Measurements from ENCODE around the gene RNF130.
A peak's percentile ranks its signal among the peaks of the same experiment; 100 is the strongest.
"Not testable (repeated sequence)": the region's sequence is repeated elsewhere in the genome, so short reads cannot be mapped to it uniquely, and the experiment has no call there.

The RNF130 gene

GRCh38 chr5:180097163-180097894 is 25.8 kb upstream of the RNF130 start:
- Mint-ChIP-seq H3K27ac (no peak overlapping the region), H3K27me3 (no peaks in the 10 kb centered on the region), H3K4me3 (no peak overlapping the region), H3K9me3 (ENCODE audit: low read depth) (no peaks in the 10 kb centered on the region), H3K36me3 (no peaks in the 10 kb centered on the region), H3K4me1 (ENCODE audit: low read depth) (no peaks in the 10 kb centered on the region)

- H3K4me3 Mint-ChIP-seq = no peak overlapping the region
- H3K36me3 Mint-ChIP-seq = no peaks in the 10 kb centered on the region
- H3K27ac Mint-ChIP-seq = no peak overlapping the region
- no peaks in the 10 kb centered on the region for H3K9me3 Mint-ChIP-seq (ENCODE audit: low read depth)
- no peaks in the 10 kb centered on the region for H3K4me1 Mint-ChIP-seq (ENCODE audit: low read depth)
- H3K27me3 Mint-ChIP-seq = no peaks in the 10 kb centered on the region
These were observed 25.1 kb upstream of the RNF130 start for GRCh38 chr5:180096616-180097015.

GRCh38 chr5:180095545-180095944 is 24.0 kb upstream of the RNF130 start:
- Mint-ChIP-seq H3K4me3 (no peak overlapping the region), H3K4me1 (ENCODE audit: low read depth) (peaks cover 5% of the 10 kb centered on the region), H3K9me3 (ENCODE audit: low read depth) (no peaks in the 10 kb centered on the region), H3K27ac (no peak overlapping the region), H3K27me3 (no peaks in the 10 kb centered on the region), H3K36me3 (no peaks in the 10 kb centered on the region)

GRCh38 chr5:180093651-180094382 is 22.3 kb upstream of the RNF130 start:
- Mint-ChIP-seq H3K9me3 (ENCODE audit: low read depth) (no peaks in the 10 kb centered on the region), H3K4me1 (ENCODE audit: low read depth) (peaks cover 9% of the 10 kb centered on the region), H3K27ac (no peak overlapping the region), H3K36me3 (no peaks in the 10 kb centered on the region), H3K4me3 (no peak overlapping the region), H3K27me3 (no peaks in the 10 kb centered on the region)

GRCh38 chr5:180093241-180093640 is 21.7 kb upstream of the RNF130 start:
- no peaks in the 10 kb centered on the region for H3K36me3 Mint-ChIP-seq
- no peaks in the 10 kb centered on the region for H3K9me3 Mint-ChIP-seq (ENCODE audit: low read depth)
- no peak overlapping the region for H3K4me3 Mint-ChIP-seq
- H3K4me1 Mint-ChIP-seq (ENCODE audit: low read depth) = peaks cover 9% of the 10 kb centered on the region
- H3K27ac Mint-ChIP-seq = no peak overlapping the region
- H3K27me3 Mint-ChIP-seq = no peaks in the 10 kb centered on the region

GRCh38 chr5:180090769-180091546 is 19.4 kb upstream of the RNF130 start:
- Mint-ChIP-seq H3K27me3 (no peaks in the 10 kb centered on the region), H3K36me3 (no peaks in the 10 kb centered on the region), H3K27ac (no peak overlapping the region), H3K4me3 (peak overlapping the region; percentile 57), H3K9me3 (ENCODE audit: low read depth) (no peaks in the 10 kb centered on the region), H3K4me1 (ENCODE audit: low read depth) (peaks cover 20% of the 10 kb centered on the region)

- peak overlapping the region; percentile 64 for H3K27ac Mint-ChIP-seq
- H3K4me1 Mint-ChIP-seq (ENCODE audit: low read depth) = peaks cover 26% of the 10 kb centered on the region
- H3K36me3 Mint-ChIP-seq = no peaks in the 10 kb centered on the region
- H3K27me3 Mint-ChIP-seq = no peaks in the 10 kb centered on the region
- H3K9me3 Mint-ChIP-seq (ENCODE audit: low read depth) = no peaks in the 10 kb centered on the region
- H3K4me3 Mint-ChIP-seq = peak overlapping the region; percentile 84
These were observed 18.7 kb upstream of the RNF130 start for GRCh38 chr5:180090098-180090768.

- H3K36me3 Mint-ChIP-seq; H3K27ac Mint-ChIP-seq; H3K9me3 Mint-ChIP-seq (ENCODE audit: low read depth); H3K27me3 Mint-ChIP-seq: not testable (repeated sequence)
- peak overlapping the region; percentile 84 for H3K4me3 Mint-ChIP-seq
- H3K4me1 Mint-ChIP-seq (ENCODE audit: low read depth) = peaks cover 26% of the 10 kb centered on the region
These were observed 18.1 kb upstream of the RNF130 start for GRCh38 chr5:180089628-180090027.

- no peaks in the 10 kb centered on the region for H3K9me3 Mint-ChIP-seq (ENCODE audit: low read depth)
- no peaks in the 10 kb centered on the region for H3K27me3 Mint-ChIP-seq
- no peaks in the 10 kb centered on the region for H3K36me3 Mint-ChIP-seq
- H3K4me3 Mint-ChIP-seq = peak overlapping the region; percentile 9
- H3K4me1 Mint-ChIP-seq (ENCODE audit: low read depth) = peaks cover 28% of the 10 kb centered on the region
- no peak overlapping the region for H3K27ac Mint-ChIP-seq
These were observed 17.0 kb upstream of the RNF130 start for GRCh38 chr5:180088561-180088960.

GRCh38 chr5:180086816-180087399 is 15.3 kb upstream of the RNF130 start:
- H3K36me3 Mint-ChIP-seq = no peaks in the 10 kb centered on the region

GRCh38 chr5:180085837-180086236 is 14.3 kb upstream of the RNF130 start:
- H3K27me3 Mint-ChIP-seq = peaks cover 2% of the 10 kb centered on the region
- peaks cover 25% of the 10 kb centered on the region for H3K4me1 Mint-ChIP-seq (ENCODE audit: low read depth)
- H3K9me3 Mint-ChIP-seq (ENCODE audit: low read depth) = no peaks in the 10 kb centered on the region
- peak overlapping the region; percentile 9 for H3K4me3 Mint-ChIP-seq
- H3K36me3 Mint-ChIP-seq = no peaks in the 10 kb centered on the region
- H3K27ac Mint-ChIP-seq = no peak overlapping the region

More at GRCh38 chr5:180086816-180087399, 15.3 kb upstream of the RNF130 start:
- no peaks in the 10 kb centered on the region for H3K9me3 Mint-ChIP-seq (ENCODE audit: low read depth)
- no peak overlapping the region for H3K27ac Mint-ChIP-seq
- no peaks in the 10 kb centered on the region for H3K27me3 Mint-ChIP-seq
- H3K4me3 Mint-ChIP-seq = no peak overlapping the region
- H3K4me1 Mint-ChIP-seq (ENCODE audit: low read depth) = peaks cover 28% of the 10 kb centered on the region

GRCh38 chr5:180084638-180085561 is 13.3 kb upstream of the RNF130 start:
- Mint-ChIP-seq H3K27ac (no peak overlapping the region), H3K9me3 (ENCODE audit: low read depth) (no peaks in the 10 kb centered on the region), H3K4me1 (ENCODE audit: low read depth) (peaks cover 27% of the 10 kb centered on the region), H3K36me3 (no peaks in the 10 kb centered on the region), H3K27me3 (peaks cover 5% of the 10 kb centered on the region), H3K4me3 (no peak overlapping the region)

- peaks cover 11% of the 10 kb centered on the region for H3K27me3 Mint-ChIP-seq
- H3K4me1 Mint-ChIP-seq (ENCODE audit: low read depth) = peaks cover 28% of the 10 kb centered on the region
- H3K9me3 Mint-ChIP-seq (ENCODE audit: low read depth) = no peaks in the 10 kb centered on the region
- no peak overlapping the region for H3K4me3 Mint-ChIP-seq
- no peak overlapping the region for H3K27ac Mint-ChIP-seq
- no peaks in the 10 kb centered on the region for H3K36me3 Mint-ChIP-seq
These were observed 12.0 kb upstream of the RNF130 start for GRCh38 chr5:180083529-180084060.
